Mesenchymal stem cell (in vitro differentiated cells and primary cell): Measurements from ENCODE around the gene TRIM24.
"Not testable (repeated sequence)": the region's sequence is repeated elsewhere in the genome, so short reads cannot be mapped to it uniquely, and the experiment has no call there.

Experiments used
- DNase-seq: peaks from one replicate; pipeline ENCODE4 v3.0.0-alpha.2; 2013
- H2AFZ ChIP-seq: one replicate; pipeline ENCODE4 v1.6.1; 2013; ENCODE audit warnings: low read depth, mild to moderate bottlenecking, control low read depth, inconsistent platforms, low read length, moderate library complexity
- H2AK5ac ChIP-seq: 2 replicates; pipeline ENCODE4 v1.6.1; 2013; ENCODE audit warnings: low read length, moderate library complexity, mild to moderate bottlenecking, inconsistent platforms; ENCODE audit not compliant: severe bottlenecking
- H2BK120ac ChIP-seq: one replicate; pipeline ENCODE4 v1.6.1; 2013; ENCODE audit warnings: low read depth, mild to moderate bottlenecking, inconsistent platforms, low read length, moderate library complexity
- H2BK12ac ChIP-seq, 2 experiments: one replicate each; pipeline ENCODE4 v1.6.1; 2013; ENCODE audit warnings: inconsistent platforms in 2 of 2, low read length in 2 of 2, mild to moderate bottlenecking in 2 of 2, moderate library complexity in 2 of 2, control low read depth in 1 of 2
- H2BK15ac ChIP-seq: one replicate; pipeline ENCODE4 v1.6.1; 2013; ENCODE audit warnings: mild to moderate bottlenecking, low read depth, inconsistent platforms; ENCODE audit not compliant: poor library complexity, severe bottlenecking
- H2BK5ac ChIP-seq: 2 replicates; pipeline ENCODE4 v1.6.1; 2013; ENCODE audit warnings: low read depth, mild to moderate bottlenecking, low read length, control low read depth, inconsistent platforms; ENCODE audit not compliant: poor library complexity, severe bottlenecking
- H3K14ac ChIP-seq, 2 experiments: one replicate each; pipeline ENCODE4 v1.6.1; 2013; ENCODE audit warnings: inconsistent platforms in 2 of 2, low read length in 2 of 2, control low read depth in 1 of 2, mild to moderate bottlenecking in 1 of 2, moderate library complexity in 1 of 2
- H3K18ac ChIP-seq, 2 experiments: one replicate each; pipeline ENCODE4 v1.6.1; 2013; ENCODE audit warnings: inconsistent platforms in 2 of 2, low read length in 2 of 2, control low read depth in 1 of 2, low read depth in 1 of 2, mild to moderate bottlenecking in 1 of 2
- H3K23ac ChIP-seq, 2 experiments: one replicate each; pipeline ENCODE4 v1.6.1; 2013; ENCODE audit warnings: inconsistent platforms in 2 of 2, low read length in 2 of 2, mild to moderate bottlenecking in 2 of 2, moderate library complexity in 2 of 2, control low read depth in 1 of 2
- H3K27ac ChIP-seq: 2 replicates; pipeline ENCODE4 v1.5.1; 2013; ENCODE audit warnings: mild to moderate bottlenecking, moderate library complexity, low read length, control low read depth, inconsistent platforms; ENCODE audit not compliant: poor library complexity, severe bottlenecking
- H3K27me3 ChIP-seq, 2 experiments: 2 replicates each; pipeline versions ENCODE4 v1.6.1 to v1.7.0; 2013; ENCODE audit warnings: low read length in 2 of 2, mild to moderate bottlenecking in 2 of 2, moderate library complexity in 2 of 2, control low read depth in 1 of 2, inconsistent platforms in 1 of 2; ENCODE audit not compliant: control insufficient read depth in 1 of 2, insufficient read depth in 1 of 2
- H3K36me3 ChIP-seq, 2 experiments: 2 replicates each; pipeline versions ENCODE4 v1.6.1 to v1.7.0; 2013; ENCODE audit warnings: low read length in 2 of 2, control low read depth in 1 of 2, inconsistent platforms in 1 of 2, low read depth in 1 of 2, mild to moderate bottlenecking in 1 of 2; ENCODE audit not compliant: insufficient read depth in 2 of 2, control insufficient read depth in 1 of 2
- H3K4ac ChIP-seq, 2 experiments: one replicate each; pipeline ENCODE4 v1.6.1; 2013; ENCODE audit warnings: inconsistent platforms in 2 of 2, low read length in 2 of 2, mild to moderate bottlenecking in 2 of 2, moderate library complexity in 2 of 2, control low read depth in 1 of 2, low read depth in 1 of 2
- H3K4me1 ChIP-seq: 2 replicates; pipeline ENCODE4 v1.6.1; 2013; ENCODE audit warnings: low read depth, low read length, control low read depth; ENCODE audit not compliant: control insufficient read depth, insufficient read depth
- H3K4me2 ChIP-seq: 2 replicates; pipeline ENCODE4 v1.6.1; 2013; ENCODE audit warnings: low read length, mild to moderate bottlenecking, inconsistent platforms; ENCODE audit not compliant: poor library complexity, severe bottlenecking
- H3K4me3 ChIP-seq, 2 experiments: 2 replicates each; pipeline versions ENCODE4 v1.5.1 to v1.7.0; 2013; ENCODE audit warnings: low read length in 2 of 2, mild to moderate bottlenecking in 2 of 2, control low read depth in 1 of 2, low read depth in 1 of 2; ENCODE audit not compliant: insufficient read depth in 1 of 2
- H3K79me1 ChIP-seq: replicated peaks from 2 replicates; pipeline ENCODE4 v1.6.1; 2013; ENCODE audit warnings: mild to moderate bottlenecking, control low read depth, low read length, inconsistent platforms; ENCODE audit not compliant: poor library complexity, severe bottlenecking
- H3K9ac ChIP-seq: 2 replicates; pipeline ENCODE4 v1.7.0; 2013; ENCODE audit warnings: mild to moderate bottlenecking, low read length, moderate library complexity
- H3K9me3 ChIP-seq: 2 replicates; pipeline ENCODE4 v1.7.0; 2013; ENCODE audit warnings: mild to moderate bottlenecking, low read length; ENCODE audit not compliant: control insufficient read depth
- H4K8ac ChIP-seq: one replicate; pipeline ENCODE4 v1.6.1; 2013; ENCODE audit warnings: inconsistent platforms, mild to moderate bottlenecking, low read length, moderate library complexity
- H4K91ac ChIP-seq: one replicate; pipeline ENCODE4 v1.6.1; 2013; ENCODE audit warnings: mild to moderate bottlenecking, low read length, inconsistent platforms
- WGBS: methylation state at CpG from one replicate; pipeline ENCODE4 v1.1.7; 2013; ENCODE audit warnings: mixed read lengths; 5-methylcytosine and 5-hydroxymethylcytosine counted together

The TRIM24 gene

DNA sequence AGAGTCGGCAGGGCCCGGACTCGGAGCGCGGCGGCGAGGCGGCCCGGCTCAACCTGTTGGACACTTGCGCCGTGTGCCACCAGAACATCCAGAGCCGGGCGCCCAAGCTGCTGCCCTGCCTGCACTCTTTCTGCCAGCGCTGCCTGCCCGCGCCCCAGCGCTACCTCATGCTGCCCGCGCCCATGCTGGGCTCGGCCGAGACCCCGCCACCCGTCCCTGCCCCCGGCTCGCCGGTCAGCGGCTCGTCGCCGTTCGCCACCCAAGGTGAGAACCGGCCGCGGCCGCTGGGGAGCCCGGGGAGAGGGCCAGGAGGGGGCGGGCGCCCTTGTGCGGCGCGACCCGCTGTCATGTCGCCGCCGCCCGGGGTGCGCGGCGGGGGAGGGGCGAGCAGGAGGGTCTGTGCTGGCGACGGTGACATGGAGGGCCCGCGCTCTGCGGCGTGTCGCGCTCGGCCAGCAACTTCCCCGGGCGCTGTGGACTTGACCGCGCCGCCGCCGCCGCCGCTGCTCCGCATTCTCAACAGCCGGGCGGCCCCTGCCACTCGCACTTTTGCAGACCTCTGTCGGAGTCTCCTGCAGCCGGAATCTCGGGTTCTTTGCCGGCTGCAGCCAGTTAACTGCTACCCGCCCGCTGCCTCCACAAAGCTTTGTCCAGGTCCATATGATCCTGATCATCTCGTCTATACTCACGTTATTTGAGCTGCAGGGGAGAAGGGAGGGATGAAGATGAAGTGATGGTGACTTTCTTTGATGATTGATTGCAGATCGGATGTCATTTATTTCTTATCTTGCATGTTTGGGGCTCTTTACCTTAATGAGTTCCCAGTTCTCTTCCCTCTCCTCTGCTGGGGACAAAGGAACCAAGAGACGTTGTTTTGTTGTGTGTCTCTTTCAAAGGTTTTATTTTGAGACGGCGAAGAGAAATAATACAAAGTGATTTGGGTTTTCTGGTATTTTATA lies 869 bp downstream of the TRIM24 start:
- Histone ChIP-seq H2AFZ (peak overlapping the region; percentile 95), H2AK5ac (no peak overlapping the region), H3K4me1 (peaks cover 2% of the 10 kb centered on the region), H3K27me3 (no peaks in the 10 kb centered on the region), H2BK15ac (peak overlapping the region; percentile 89), H4K91ac (no peak overlapping the region), H2BK120ac (peak overlapping the region; percentile 71), H3K4me2 (peak overlapping the region; percentile 58), H3K18ac (peak overlapping the region; percentile 73 to 99), H2BK12ac (peak overlapping the region in 1 of 2 experiments; percentile 96), H3K4ac (peak overlapping the region; percentile 47 to 75), H3K9me3 (no peaks in the 10 kb centered on the region), H3K4me3 (peak overlapping the region; percentile 90 to 98), H3K9ac (peak overlapping the region; percentile 94), H3K27ac (peak overlapping the region; percentile 73), H3K36me3 (peaks cover 0 to 5% of the 10 kb centered on the region in 2 experiments), H3K79me1 (no peaks in the 10 kb centered on the region), H2BK5ac (peak overlapping the region; percentile 86), H3K23ac (peak overlapping the region; percentile 80 to 90), H3K14ac (peak overlapping the region in 1 of 2 experiments; percentile 99), H4K8ac (peak overlapping the region; percentile 38)
- peak; percentile 60 for DNase-seq
- WGBS, result under 1% methylated on average over 65 of the region's 84 CpGs

GRCh38 chr7:138463291-138463618 lies 3.2 kb downstream of the TRIM24 start:
- not testable (repeated sequence) for H2BK5ac ChIP-seq
- 92% methylated on average over 5 of the region's 6 CpGs for WGBS

DNA sequence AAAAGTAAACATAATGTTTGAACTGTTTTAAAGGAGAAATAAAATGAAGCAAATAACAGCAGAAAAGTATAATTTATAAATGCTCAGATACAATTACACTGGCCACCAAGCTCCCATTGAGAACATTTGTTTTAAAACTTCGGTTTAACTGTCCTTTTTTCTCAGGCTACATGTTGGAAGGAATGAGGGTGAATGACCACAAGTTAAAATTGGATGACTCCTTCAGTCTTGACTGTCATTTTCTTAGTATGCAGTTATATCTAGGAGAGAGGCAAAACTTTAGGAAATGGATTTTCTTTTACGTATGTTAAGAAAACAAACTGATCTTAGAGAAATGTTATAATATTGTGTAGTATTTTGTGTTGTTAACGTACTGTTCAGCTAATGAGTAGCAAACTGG lies 5.0 kb downstream of the TRIM24 start:
- Histone ChIP-seq H2BK5ac (no peak overlapping the region), H3K4me3 (no peak overlapping the region), H4K91ac (no peak overlapping the region), H3K79me1 (no peaks in the 10 kb centered on the region), H2BK120ac (no peak overlapping the region), H3K36me3 (peaks cover 0 to 5% of the 10 kb centered on the region in 2 experiments), H3K9me3 (no peaks in the 10 kb centered on the region), H3K27me3 (no peaks in the 10 kb centered on the region), H2AFZ (no peak overlapping the region), H2BK12ac (no peak overlapping the region), H3K4me1 (peaks cover 6% of the 10 kb centered on the region), H4K8ac (no peak overlapping the region), H2AK5ac (no peak overlapping the region), H3K9ac (peak overlapping the region; percentile 18), H3K4ac (no peak overlapping the region), H3K23ac (no peak overlapping the region), H3K14ac (no peak overlapping the region), H3K27ac (no peak overlapping the region), H2BK15ac (no peak overlapping the region), H3K4me2 (no peak overlapping the region), H3K18ac (no peak overlapping the region)
- 96% methylated on average over 3 of the region's 3 CpGs for WGBS
- DNase-seq, result no peak

More at GRCh38 chr7:138463291-138463618, 3.2 kb downstream of the TRIM24 start:
- H3K9me3 ChIP-seq, H4K8ac ChIP-seq, H2BK12ac ChIP-seq, H3K4me1 ChIP-seq, H3K4me2 ChIP-seq, H3K14ac ChIP-seq, H4K91ac ChIP-seq, H3K27ac ChIP-seq, H2AK5ac ChIP-seq, H3K79me1 ChIP-seq, H2BK15ac ChIP-seq, H3K4ac ChIP-seq, H3K27me3 ChIP-seq, H2BK120ac ChIP-seq, H3K4me3 ChIP-seq, H2AFZ ChIP-seq, H3K9ac ChIP-seq, H3K36me3 ChIP-seq, H3K23ac ChIP-seq, DNase-seq, H3K18ac ChIP-seq: not testable (repeated sequence)

DNA sequence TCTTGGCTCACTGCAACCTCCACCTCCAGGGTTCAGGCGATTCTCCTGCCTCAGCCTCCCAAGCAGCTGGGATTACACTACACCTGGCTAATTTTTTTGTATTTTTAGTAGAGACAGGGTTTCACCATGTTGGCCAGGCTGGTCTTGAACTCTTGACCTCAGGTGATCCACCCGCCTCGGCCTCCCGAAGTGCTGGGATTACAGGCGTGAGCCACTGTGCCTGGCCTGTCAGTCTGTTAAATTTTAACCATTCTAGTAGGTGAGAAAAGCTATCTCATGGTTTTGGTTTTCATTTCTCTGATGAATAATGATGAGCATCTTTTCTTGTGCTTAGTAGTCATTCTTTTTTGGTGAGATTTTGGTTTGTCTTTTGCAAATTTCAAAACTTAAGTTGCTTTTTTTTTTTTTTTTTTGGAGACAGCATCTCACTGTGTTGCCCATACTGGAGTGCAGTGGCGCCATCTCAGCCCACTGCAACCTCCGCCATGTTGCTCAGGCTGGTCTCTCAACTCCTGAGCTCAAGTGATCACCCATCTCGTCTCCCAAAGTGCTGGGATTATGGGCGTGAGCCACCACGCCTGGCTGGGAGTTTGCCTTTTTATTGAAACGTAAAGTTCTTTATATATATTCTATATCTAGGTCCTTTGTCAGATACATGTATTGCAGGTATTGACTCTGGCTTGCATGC lies 6.2 kb downstream of the TRIM24 start:
- H3K79me1 ChIP-seq, H2BK5ac ChIP-seq, H2AFZ ChIP-seq, H3K4me1 ChIP-seq, H2BK12ac ChIP-seq, H3K4me3 ChIP-seq, H4K8ac ChIP-seq, H3K23ac ChIP-seq, H3K18ac ChIP-seq, H3K36me3 ChIP-seq, H3K4me2 ChIP-seq, H3K9me3 ChIP-seq, H3K14ac ChIP-seq, H3K27me3 ChIP-seq, H3K9ac ChIP-seq, H2AK5ac ChIP-seq, H4K91ac ChIP-seq, H3K27ac ChIP-seq, H2BK15ac ChIP-seq, DNase-seq, H3K4ac ChIP-seq, H2BK120ac ChIP-seq: not testable (repeated sequence)
- 90% methylated on average over 7 of the region's 11 CpGs for WGBS
